Activated T-helper 1 cell treated with anti-CD3 and anti-CD28 coated beads, Interleukin-2, amount 50 U/mL, for 16 hours (primary cell): ENCODE measurements around the gene OBSCN.

ENCODE experiments used
- DNase-seq, 2 donors: peaks; one replicate each; pipeline ENCODE4 v3.0.0-alpha.2; 2020; ENCODE audit warnings: low read depth in 1 of 2, low spot score in 1 of 2

OBSCN gene

DNA sequence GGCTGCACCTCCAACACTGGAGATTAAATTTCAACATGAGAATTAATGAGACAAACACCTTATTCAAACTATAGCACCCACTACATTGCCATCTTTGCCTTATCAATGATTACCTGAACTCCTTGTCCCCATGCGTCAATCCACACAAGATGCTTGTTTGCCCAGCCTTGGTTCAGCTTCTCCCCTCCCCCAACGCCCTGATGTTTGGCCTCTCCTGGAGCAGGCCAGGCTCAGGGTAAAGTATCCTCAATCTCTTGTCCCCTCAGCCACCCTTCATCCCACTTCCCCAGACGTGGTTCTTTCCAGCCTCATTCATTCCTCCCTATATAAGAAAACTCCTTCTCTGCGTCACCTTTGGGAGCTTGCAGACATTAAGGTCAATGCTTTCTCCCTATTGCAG lies 220.6 kb downstream of the OBSCN start:
- no peak for DNase-seq
